GM12878 (cell line): Measurements from ENCODE around the gene PITPNM3. TPM values are rescaled to one million over a fixed set of nuclear protein-coding genes. Genes with fewer than 3 reads are reported as not detected.

ENCODE experiments used
- ASH2L ChIP-seq: fragments of 300-600, 200-600 bp; sonication (generic); IDR thresholded peaks from 2 replicates; pipeline ENCODE4 v1.6.1; 2017; ENCODE audit warnings: low read depth, mild to moderate bottlenecking, borderline replicate concordance
- EP300 ChIP-seq, 2 experiments: fragments of 150-350 bp in 1 of 2; IDR thresholded peaks; 2 replicates each; pipeline ENCODE4 v1.6.1; 2011 to 2012; ENCODE audit warnings: low read depth in 2 of 2, low read length in 2 of 2, borderline replicate concordance in 1 of 2, improper control_type of control experiment in 1 of 2, inconsistent platforms in 1 of 2; ENCODE audit not compliant: control insufficient read depth in 1 of 2
- IRF4 ChIP-seq: IDR thresholded peaks from 2 replicates; pipeline ENCODE4 v1.6.1; 2011; ENCODE audit warnings: low read depth, low read length
- KAT2A ChIP-seq: conservative IDR thresholded peaks from 2 replicates; pipeline ENCODE4 v1.6.1; 2011; ENCODE audit warnings: low read depth, low read length; ENCODE audit not compliant: control insufficient read depth
- LARP7 ChIP-seq: fragments of 450-650 bp; IDR thresholded peaks from 2 replicates; pipeline ENCODE4 v1.6.1; 2017; ENCODE audit warnings: mild to moderate bottlenecking
- MEF2A ChIP-seq: IDR thresholded peaks from 2 replicates; pipeline ENCODE4 v1.6.1; 2011; ENCODE audit warnings: low read depth, mild to moderate bottlenecking, low read length, moderate library complexity; ENCODE audit not compliant: insufficient read depth
- MYB ChIP-seq: fragments of 150-350 bp; IDR thresholded peaks from 2 replicates; pipeline ENCODE4 v1.6.1; 2014; ENCODE audit warnings: mild to moderate bottlenecking, low read depth, low read length, borderline replicate concordance
- NRF1 ChIP-seq: conservative IDR thresholded peaks from 2 replicates; pipeline ENCODE4 v1.6.1; 2011; ENCODE audit warnings: mild to moderate bottlenecking, low read depth, low read length, improper control_type of control experiment
- POLR2A ChIP-seq: IDR thresholded peaks from 2 replicates; pipeline ENCODE4 v1.6.1; 2011; ENCODE audit warnings: low read depth, mild to moderate bottlenecking, low read length
- RAD21 ChIP-seq: IDR thresholded peaks from 2 replicates; pipeline ENCODE4 v1.6.1; 2011; ENCODE audit warnings: mild to moderate bottlenecking, low read depth, low read length, moderate library complexity; ENCODE audit not compliant: insufficient read depth
- SMC3 ChIP-seq: IDR thresholded peaks from 2 replicates; pipeline ENCODE4 v1.6.1; 2011; ENCODE audit warnings: low read length, improper control_type of control experiment, borderline replicate concordance
- SPI1 ChIP-seq: IDR thresholded peaks from 2 replicates; pipeline ENCODE4 v1.6.1; 2011; ENCODE audit warnings: low read depth, mild to moderate bottlenecking, low read length, moderate library complexity, borderline replicate concordance; ENCODE audit not compliant: insufficient read depth
- SREBF1 ChIP-seq: IDR thresholded peaks from 2 replicates; pipeline ENCODE4 v1.6.1; 2012; ENCODE audit warnings: mild to moderate bottlenecking, low read length
- SUZ12 ChIP-seq: fragments of 200-600 bp; sonication (generic); IDR thresholded peaks from one replicate; pipeline ENCODE4 v1.6.1; 2018; ENCODE audit warnings: antibody characterized with exemption, mild to moderate bottlenecking; ENCODE audit not compliant: unreplicated experiment
- TBL1XR1 ChIP-seq: IDR thresholded peaks from 2 replicates; pipeline ENCODE4 v1.6.1; 2012; ENCODE audit warnings: low read depth, low read length, improper control_type of control experiment
- ZNF207 ChIP-seq: fragments of 450-650 bp; IDR thresholded peaks from 2 replicates; pipeline ENCODE4 v1.6.1; 2014; ENCODE audit warnings: antibody characterized with exemption, mild to moderate bottlenecking, borderline replicate concordance
- polyA plus RNA-seq, 11 experiments: library from polyadenylated mRNA; depleted of rRNA in 4 of 11; unstranded in 6 of 11; stranded (reverse) in 5 of 11; fragments of >200 nt; fragmentation: Nextera tagmentation in 4 of 11; fragmentation: Illumina TruSeq in 1 of 11; extraction: Ambion mirVana in 4 of 11; extraction: Trizol in 1 of 11; gene quantifications; 1 replicate in 1 of 11; 2 replicates in 10 of 11; pipeline versions ENCODE4 v1.2.1 to v1.2.3, GENCODE V29; 2011 to 2016; ENCODE audit warnings: inconsistent platforms in 2 of 11, missing spikeins in 2 of 11, low read depth in 1 of 11
- total RNA-seq, 4 experiments: library from RNA; depleted of rRNA in 3 of 4; stranded (reverse); fragments of >200 nt in 3 of 4; fragmentation: Illumina TruSeq in 1 of 4; extraction: Trizol in 1 of 4; gene quantifications; 2 replicates each; pipeline versions ENCODE4 v1.2.1 to v1.2.3, GENCODE V29; 2013 to 2021
- TF ChIP-seq, protein P1 (sequence below): fragments of 450-650 bp; IDR thresholded peaks from 2 replicates; pipeline ENCODE4 v1.6.1; 2017; ENCODE audit warnings: low read depth, mild to moderate bottlenecking, moderate library complexity
- TF ChIP-seq, protein P2 (sequence below): IDR thresholded peaks from 2 replicates; pipeline ENCODE4 v1.6.1; 2011; ENCODE audit warnings: borderline replicate concordance, low read depth, mild to moderate bottlenecking, moderate library complexity, mixed read lengths, low read length; ENCODE audit not compliant: insufficient read depth; ENCODE audit errors: extremely low read length
- TF ChIP-seq, protein P3 (sequence below): fragments of 450-650 bp; IDR thresholded peaks from 2 replicates; pipeline ENCODE4 v1.6.1; 2016; ENCODE audit warnings: mild to moderate bottlenecking
- TF ChIP-seq, protein P4 (sequence below): fragments of 450-650 bp; IDR thresholded peaks from 2 replicates; pipeline ENCODE4 v1.6.1; 2017; ENCODE audit warnings: mild to moderate bottlenecking, low read depth, inconsistent platforms; ENCODE audit not compliant: poor library complexity, severe bottlenecking

The PITPNM3 gene
- total and polyA plus RNA-seq, 10 of the 15 experiments (the other 5 are each of a cell fraction or from before 2014, with no cell fraction given), result 0.02 to 0.49 (median 0.19) TPM; not detected in 1

DNA sequence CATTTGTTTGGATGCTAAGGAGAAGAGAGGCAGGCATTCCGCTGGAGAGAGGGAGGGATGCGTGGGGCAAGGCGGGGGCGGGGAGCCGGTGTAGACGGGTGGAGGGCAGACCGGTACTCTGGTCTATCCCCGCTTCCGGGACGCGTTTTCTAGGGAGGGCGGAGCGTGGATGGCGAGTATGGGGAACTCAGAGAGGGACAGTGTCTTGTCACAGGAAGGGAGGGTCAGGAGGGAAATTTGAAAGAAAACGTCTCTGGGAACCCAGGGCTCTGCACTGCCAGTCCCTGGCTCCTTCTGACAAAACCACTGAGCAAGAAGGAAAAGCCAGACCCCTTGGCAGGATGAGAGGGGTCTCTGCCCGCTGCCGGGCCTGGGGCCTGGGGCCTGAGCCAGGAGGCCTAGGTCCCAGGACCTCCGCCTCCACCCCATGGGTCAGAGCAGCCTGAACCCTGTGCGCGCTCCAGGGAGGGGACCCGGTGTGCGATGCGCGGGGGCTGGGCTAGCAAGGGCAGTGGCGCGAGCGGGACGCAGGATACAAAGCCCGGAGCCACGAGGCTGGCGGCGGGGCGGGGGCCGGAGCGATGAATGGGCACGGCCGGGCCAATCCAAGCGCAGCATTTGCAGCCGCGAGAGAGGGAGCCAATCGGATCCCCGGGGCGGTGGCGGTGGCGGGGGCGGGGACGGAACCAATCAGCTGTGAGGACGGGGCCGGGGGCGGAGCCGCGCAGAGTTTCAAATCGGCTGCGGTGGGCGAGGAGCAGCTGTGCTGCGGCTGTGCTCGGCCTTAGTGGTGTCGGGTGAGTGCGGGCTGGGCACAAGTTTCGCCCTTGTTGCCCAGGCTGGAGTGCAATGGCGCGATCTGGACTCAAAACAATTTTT, 112.4 kb downstream of the PITPNM3 start, which contains the start of gene PIMREG (continued):
- no peak for TF ChIP-seq SREBF1
- TF ChIP-seq LARP7, result peak; percentile 44; the same call in 1 of the 2 replicates
- TF ChIP-seq POLR2A, result peak; percentile 94
- TF ChIP-seq ZNF207, result no peak
- TF ChIP-seq EP300 (IDR thresholded peaks at IDR 0.05; ENCODE audit: borderline replicate concordance in 1 of 2, control insufficient read depth in 1 of 2, low read depth in 2 of 2, low read length in 2 of 2), result no peak
- TF ChIP-seq SMC3, result no peak
- TF ChIP-seq RAD21, result no peak
- no peak for TF ChIP-seq TBL1XR1
- 0 out of 2 replicates have a peak, but pooled peaks have one; percentile 2 for TF ChIP-seq SPI1
- no peak for TF ChIP-seq SUZ12
- no peak for TF ChIP-seq IRF4
- no peak for TF ChIP-seq KAT2A
- TF ChIP-seq, protein P1, sequence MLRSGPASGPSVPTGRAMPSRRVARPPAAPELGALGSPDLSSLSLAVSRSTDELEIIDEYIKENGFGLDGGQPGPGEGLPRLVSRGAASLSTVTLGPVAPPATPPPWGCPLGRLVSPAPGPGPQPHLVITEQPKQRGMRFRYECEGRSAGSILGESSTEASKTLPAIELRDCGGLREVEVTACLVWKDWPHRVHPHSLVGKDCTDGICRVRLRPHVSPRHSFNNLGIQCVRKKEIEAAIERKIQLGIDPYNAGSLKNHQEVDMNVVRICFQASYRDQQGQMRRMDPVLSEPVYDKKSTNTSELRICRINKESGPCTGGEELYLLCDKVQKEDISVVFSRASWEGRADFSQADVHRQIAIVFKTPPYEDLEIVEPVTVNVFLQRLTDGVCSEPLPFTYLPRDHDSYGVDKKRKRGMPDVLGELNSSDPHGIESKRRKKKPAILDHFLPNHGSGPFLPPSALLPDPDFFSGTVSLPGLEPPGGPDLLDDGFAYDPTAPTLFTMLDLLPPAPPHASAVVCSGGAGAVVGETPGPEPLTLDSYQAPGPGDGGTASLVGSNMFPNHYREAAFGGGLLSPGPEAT, result 0 out of 2 replicates have a peak, but pooled peaks have one; percentile 15
- TF ChIP-seq MYB, result no peak
- no peak for TF ChIP-seq NRF1
- TF ChIP-seq, protein P2, sequence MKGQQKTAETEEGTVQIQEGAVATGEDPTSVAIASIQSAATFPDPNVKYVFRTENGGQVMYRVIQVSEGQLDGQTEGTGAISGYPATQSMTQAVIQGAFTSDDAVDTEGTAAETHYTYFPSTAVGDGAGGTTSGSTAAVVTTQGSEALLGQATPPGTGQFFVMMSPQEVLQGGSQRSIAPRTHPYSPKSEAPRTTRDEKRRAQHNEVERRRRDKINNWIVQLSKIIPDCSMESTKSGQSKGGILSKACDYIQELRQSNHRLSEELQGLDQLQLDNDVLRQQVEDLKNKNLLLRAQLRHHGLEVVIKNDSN, result no peak
- no peak for TF ChIP-seq ASH2L
- TF ChIP-seq, protein P3, sequence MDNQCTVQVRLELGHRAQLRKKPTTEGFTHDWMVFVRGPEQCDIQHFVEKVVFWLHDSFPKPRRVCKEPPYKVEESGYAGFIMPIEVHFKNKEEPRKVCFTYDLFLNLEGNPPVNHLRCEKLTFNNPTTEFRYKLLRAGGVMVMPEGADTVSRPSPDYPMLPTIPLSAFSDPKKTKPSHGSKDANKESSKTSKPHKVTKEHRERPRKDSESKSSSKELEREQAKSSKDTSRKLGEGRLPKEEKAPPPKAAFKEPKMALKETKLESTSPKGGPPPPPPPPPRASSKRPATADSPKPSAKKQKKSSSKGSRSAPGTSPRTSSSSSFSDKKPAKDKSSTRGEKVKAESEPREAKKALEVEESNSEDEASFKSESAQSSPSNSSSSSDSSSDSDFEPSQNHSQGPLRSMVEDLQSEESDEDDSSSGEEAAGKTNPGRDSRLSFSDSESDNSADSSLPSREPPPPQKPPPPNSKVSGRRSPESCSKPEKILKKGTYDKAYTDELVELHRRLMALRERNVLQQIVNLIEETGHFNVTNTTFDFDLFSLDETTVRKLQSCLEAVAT, result no peak
- TF ChIP-seq MEF2A, result no peak
- TF ChIP-seq, protein P4, sequence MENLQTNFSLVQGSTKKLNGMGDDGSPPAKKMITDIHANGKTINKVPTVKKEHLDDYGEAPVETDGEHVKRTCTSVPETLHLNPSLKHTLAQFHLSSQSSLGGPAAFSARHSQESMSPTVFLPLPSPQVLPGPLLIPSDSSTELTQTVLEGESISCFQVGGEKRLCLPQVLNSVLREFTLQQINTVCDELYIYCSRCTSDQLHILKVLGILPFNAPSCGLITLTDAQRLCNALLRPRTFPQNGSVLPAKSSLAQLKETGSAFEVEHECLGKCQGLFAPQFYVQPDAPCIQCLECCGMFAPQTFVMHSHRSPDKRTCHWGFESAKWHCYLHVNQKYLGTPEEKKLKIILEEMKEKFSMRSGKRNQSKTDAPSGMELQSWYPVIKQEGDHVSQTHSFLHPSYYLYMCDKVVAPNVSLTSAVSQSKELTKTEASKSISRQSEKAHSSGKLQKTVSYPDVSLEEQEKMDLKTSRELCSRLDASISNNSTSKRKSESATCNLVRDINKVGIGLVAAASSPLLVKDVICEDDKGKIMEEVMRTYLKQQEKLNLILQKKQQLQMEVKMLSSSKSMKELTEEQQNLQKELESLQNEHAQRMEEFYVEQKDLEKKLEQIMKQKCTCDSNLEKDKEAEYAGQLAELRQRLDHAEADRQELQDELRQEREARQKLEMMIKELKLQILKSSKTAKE, result no peak
